ENCODE results near the gene MAGI2. TPM values are rescaled to one million over a fixed set of nuclear protein-coding genes. Genes with fewer than 3 reads are reported as not detected.
"Not testable (repeated sequence)": the region's sequence is repeated elsewhere in the genome, so short reads cannot be mapped to it uniquely, and the experiment has no call there.

The MAGI2 gene
- total RNA-seq, 1 donor from 2014 or later, result 6.9 TPM

GRCh38 chr7:78011642-78012041 lies 1441.8 kb downstream of the MAGI2 start:
- no peak for DNase-seq (ENCODE audit: extremely low spot score in 2 of 2)
- H3K36me3 ChIP-seq, result no peaks in the 10 kb centered on the region
- H3K4me3 ChIP-seq, result no peak overlapping the region
- intact Hi-C loops (cut with DNase I), result no loop called here
- no peak overlapping the region for H3K27ac ChIP-seq
- H3K27me3 ChIP-seq, result no peaks in the 10 kb centered on the region
- H3K9me3 ChIP-seq, result no peaks in the 10 kb centered on the region
- no peaks in the 10 kb centered on the region for H3K4me1 ChIP-seq
- no peak for TF ChIP-seq CTCF (IDR thresholded peaks at IDR 0.05)
- TF ChIP-seq POLR2A (IDR thresholded peaks at IDR 0.05), result no peak
- TF ChIP-seq POLR2AphosphoS5 (IDR thresholded peaks at IDR 0.05; ENCODE audit: insufficient read depth in 1 of 2, low read depth in 1 of 2), result no peak

GRCh38 chr7:78007231-78007630 lies 1446.2 kb downstream of the MAGI2 start:
- Histone ChIP-seq H3K4me3 (no peak overlapping the region), H3K4me1 (no peaks in the 10 kb centered on the region), H3K9me3 (no peaks in the 10 kb centered on the region), H3K27me3 (no peaks in the 10 kb centered on the region), H3K27ac (no peak overlapping the region), H3K36me3 (no peaks in the 10 kb centered on the region)
- DNase-seq (ENCODE audit: extremely low spot score in 2 of 2), result no peak
- intact Hi-C loops (cut with DNase I), result no loop called here
- no peak for TF ChIP-seq POLR2A (IDR thresholded peaks at IDR 0.05)
- no peak for TF ChIP-seq POLR2AphosphoS5 (IDR thresholded peaks at IDR 0.05; ENCODE audit: insufficient read depth in 1 of 2, low read depth in 1 of 2)
- TF ChIP-seq CTCF (IDR thresholded peaks at IDR 0.05), result no peak

GRCh38 chr7:78006063-78006755 lies 1447.3 kb downstream of the MAGI2 start:
- Histone ChIP-seq H3K36me3 (no peaks in the 10 kb centered on the region), H3K4me1 (no peaks in the 10 kb centered on the region), H3K9me3 (no peaks in the 10 kb centered on the region), H3K4me3 (no peak overlapping the region), H3K27ac (no peak overlapping the region), H3K27me3 (no peaks in the 10 kb centered on the region)
- intact Hi-C loops (cut with DNase I), result no loop called here
- no peak for DNase-seq (ENCODE audit: extremely low spot score in 2 of 2)
- no peak for TF ChIP-seq POLR2AphosphoS5 (IDR thresholded peaks at IDR 0.05; ENCODE audit: insufficient read depth in 1 of 2, low read depth in 1 of 2)
- TF ChIP-seq CTCF (IDR thresholded peaks at IDR 0.05), result no peak
- no peak for TF ChIP-seq POLR2A (IDR thresholded peaks at IDR 0.05)

GRCh38 chr7:78002715-78003114 lies 1450.8 kb downstream of the MAGI2 start:
- no peak overlapping the region for H3K4me3 ChIP-seq
- H3K27me3 ChIP-seq, result no peaks in the 10 kb centered on the region
- no peak for TF ChIP-seq POLR2AphosphoS5 (IDR thresholded peaks at IDR 0.05; ENCODE audit: insufficient read depth in 1 of 2, low read depth in 1 of 2)
- no peak for TF ChIP-seq POLR2A (IDR thresholded peaks at IDR 0.05)
- TF ChIP-seq CTCF (IDR thresholded peaks at IDR 0.05), result no peak
- H3K36me3 ChIP-seq, result no peaks in the 10 kb centered on the region
- H3K4me1 ChIP-seq, result no peaks in the 10 kb centered on the region
- no peaks in the 10 kb centered on the region for H3K9me3 ChIP-seq
- intact Hi-C loops (cut with DNase I), result no loop called here
- DNase-seq (ENCODE audit: extremely low spot score in 2 of 2), result no peak
- no peak overlapping the region for H3K27ac ChIP-seq

- TF ChIP-seq POLR2A (IDR thresholded peaks at IDR 0.05) (no peak), CTCF (IDR thresholded peaks at IDR 0.05) (no peak), POLR2AphosphoS5 (IDR thresholded peaks at IDR 0.05; ENCODE audit: insufficient read depth in 1 of 2, low read depth in 1 of 2) (no peak)
- intact Hi-C loops (cut with DNase I), result no loop called here
Measured at GRCh38 chr7:78002021-78002420, 1451.4 kb downstream of the MAGI2 start.

GRCh38 chr7:77999168-77999567 lies 1454.3 kb downstream of the MAGI2 start:
- DNase-seq (ENCODE audit: extremely low spot score in 2 of 2); H3K4me3 ChIP-seq; intact Hi-C loops (cut with DNase I); H3K27me3 ChIP-seq; H3K4me1 ChIP-seq; H3K36me3 ChIP-seq; H3K27ac ChIP-seq; H3K9me3 ChIP-seq: not testable (repeated sequence)

More at GRCh38 chr7:78002021-78002420, 1451.4 kb downstream of the MAGI2 start:
- H3K4me1 ChIP-seq, result no peaks in the 10 kb centered on the region
- no peaks in the 10 kb centered on the region for H3K9me3 ChIP-seq
- no peaks in the 10 kb centered on the region for H3K36me3 ChIP-seq
- no peak overlapping the region for H3K4me3 ChIP-seq
- DNase-seq (ENCODE audit: extremely low spot score in 2 of 2), result no peak
- no peaks in the 10 kb centered on the region for H3K27me3 ChIP-seq
- no peak overlapping the region for H3K27ac ChIP-seq
